Liver (tissue), 9 donors: ENCODE results near the gene USP48. TPM values are rescaled to one million over a fixed set of nuclear protein-coding genes. Genes with fewer than 3 reads are reported as not detected.
"Not testable (repeated sequence)": the region's sequence is repeated elsewhere in the genome, so short reads cannot be mapped to it uniquely, and the experiment has no call there.

ENCODE experiments used
- DNase-seq: peaks from one replicate; pipeline ENCODE4 v3.0.0-alpha.2; 2017; ENCODE audit warnings: low spot score
- H3K27ac ChIP-seq, 2 donors: one replicate each; pipeline ENCODE4 v1.7.0; 2013; ENCODE audit warnings: inconsistent platforms in 2 of 2, low read length in 2 of 2, control low read depth in 1 of 2, low read depth in 1 of 2, mild to moderate bottlenecking in 1 of 2
- H3K27me3 ChIP-seq, 4 donors: one replicate each; pipeline versions ENCODE4 v1.6.1 to v1.7.0; 2013; ENCODE audit warnings: low read length in 3 of 4, inconsistent platforms in 1 of 4, mild to moderate bottlenecking in 1 of 4, moderate library complexity in 1 of 4; ENCODE audit not compliant: control insufficient read depth in 4 of 4, insufficient read depth in 4 of 4
- H3K36me3 ChIP-seq, 4 donors: one replicate each; pipeline versions ENCODE4 v1.6.1 to v1.7.0; 2013; ENCODE audit warnings: low read length in 3 of 4, mild to moderate bottlenecking in 3 of 4, low read depth in 1 of 4, moderate library complexity in 1 of 4; ENCODE audit not compliant: control insufficient read depth in 4 of 4, insufficient read depth in 3 of 4
- H3K4me1 ChIP-seq, 4 donors: one replicate each; pipeline versions ENCODE4 v1.6.1 to v1.7.0; 2013; ENCODE audit warnings: low read length in 3 of 4, mild to moderate bottlenecking in 3 of 4, moderate library complexity in 1 of 4; ENCODE audit not compliant: control insufficient read depth in 4 of 4, insufficient read depth in 4 of 4
- H3K4me3 ChIP-seq, 3 donors: one replicate each; pipeline versions ENCODE4 v1.6.1 to v1.7.0; 2013; ENCODE audit warnings: low read length in 3 of 3, control low read depth in 1 of 3, low read depth in 1 of 3, mild to moderate bottlenecking in 1 of 3
- H3K9ac ChIP-seq, 2 donors: one replicate each; pipeline ENCODE4 v1.7.0; 2013; ENCODE audit warnings: low read length in 2 of 2, mild to moderate bottlenecking in 2 of 2, moderate library complexity in 2 of 2, control low read depth in 1 of 2, low read depth in 1 of 2
- H3K9me3 ChIP-seq, 4 donors: one replicate each; pipeline versions ENCODE4 v1.6.1 to v1.7.0; 2013; ENCODE audit warnings: low read length in 3 of 4; ENCODE audit not compliant: control insufficient read depth in 4 of 4
- ATF3 ChIP-seq: IDR thresholded peaks from 2 replicates; pipeline ENCODE4 v1.6.1; 2016; ENCODE audit warnings: antibody characterized with exemption
- EGR1 ChIP-seq, 2 donors: IDR thresholded peaks; 2 replicates each; pipeline ENCODE4 v1.6.1; 2016 to 2018; ENCODE audit warnings: antibody characterized with exemption in 2 of 2, low read depth in 2 of 2
- FOXA1 ChIP-seq: IDR thresholded peaks from 2 replicates; pipeline ENCODE4 v1.6.1; 2016; ENCODE audit warnings: antibody characterized with exemption
- FOXA2 ChIP-seq: IDR thresholded peaks from 2 replicates; pipeline ENCODE4 v1.6.1; 2016; ENCODE audit warnings: antibody characterized with exemption
- GABPA ChIP-seq, 2 donors: IDR thresholded peaks in 1 of 2; conservative IDR thresholded peaks in 1 of 2; 2 replicates each; pipeline ENCODE4 v1.6.1; 2016; ENCODE audit warnings: antibody characterized with exemption in 2 of 2, mild to moderate bottlenecking in 1 of 2, moderate library complexity in 1 of 2
- HNF4A ChIP-seq, 2 donors: conservative IDR thresholded peaks; 2 replicates each; pipeline ENCODE4 v1.6.1; 2016; ENCODE audit warnings: antibody characterized with exemption in 2 of 2, mild to moderate bottlenecking in 2 of 2
- HNF4G ChIP-seq: IDR thresholded peaks from 2 replicates; pipeline ENCODE4 v1.6.1; 2016; ENCODE audit warnings: antibody characterized with exemption
- JUND ChIP-seq, 2 donors: IDR thresholded peaks; 2 replicates each; pipeline ENCODE4 v1.6.1; 2016; ENCODE audit warnings: antibody characterized with exemption in 2 of 2
- MAX ChIP-seq: IDR thresholded peaks from 2 replicates; pipeline ENCODE4 v1.6.1; 2016; ENCODE audit warnings: antibody characterized with exemption
- NR2F2 ChIP-seq: IDR thresholded peaks from 2 replicates; pipeline ENCODE4 v1.6.1; 2016; ENCODE audit warnings: antibody characterized with exemption
- RAD21 ChIP-seq, 2 donors: IDR thresholded peaks; 2 replicates each; pipeline ENCODE4 v1.6.1; 2016; ENCODE audit warnings: antibody characterized with exemption in 2 of 2, mild to moderate bottlenecking in 2 of 2
- REST ChIP-seq: IDR thresholded peaks from 2 replicates; pipeline ENCODE4 v1.6.1; 2016; ENCODE audit warnings: antibody characterized with exemption, mild to moderate bottlenecking
- RXRA ChIP-seq, 2 donors: IDR thresholded peaks; 2 replicates each; pipeline ENCODE4 v1.6.1; 2017 to 2018; ENCODE audit warnings: antibody characterized with exemption in 2 of 2, mild to moderate bottlenecking in 1 of 2
- SP1 ChIP-seq: IDR thresholded peaks from 2 replicates; pipeline ENCODE4 v1.6.1; 2018; ENCODE audit warnings: antibody characterized with exemption, mild to moderate bottlenecking
- TAF1 ChIP-seq: conservative IDR thresholded peaks from 2 replicates; pipeline ENCODE4 v1.6.1; 2016; ENCODE audit warnings: antibody characterized with exemption, mild to moderate bottlenecking
- YY1 ChIP-seq: IDR thresholded peaks from 2 replicates; pipeline ENCODE4 v1.6.1; 2016; ENCODE audit warnings: antibody characterized with exemption, mild to moderate bottlenecking
- WGBS: extraction: QIAGEN DNeasy Blood & Tissue Kit; methylation state at CpG from one replicate; pipeline ENCODE4 v1.1.7; 2013; 5-methylcytosine and 5-hydroxymethylcytosine counted together
- polyA plus RNA-seq, 2 donors: library from polyadenylated mRNA; stranded (reverse) in 1 of 2; unstranded in 1 of 2; fragments of 200-250 nt in 1 of 2; fragments of >200 nt in 1 of 2; fragmentation: Nextera tagmentation in 1 of 2; extraction: Ambion mirVana in 1 of 2; gene quantifications; one replicate each; pipeline versions ENCODE4 v1.2.1 to v1.2.3, GENCODE V29; 2013 to 2015
- total RNA-seq, 2 donors: library from RNA; depleted of rRNA; stranded (reverse); fragments of >200 nt; gene quantifications; one replicate each; pipeline ENCODE4 v1.2.3, GENCODE V29; 2014
- TF ChIP-seq, protein P1 (sequence below): IDR thresholded peaks from 2 replicates; pipeline ENCODE4 v1.6.1; 2016; ENCODE audit warnings: antibody characterized with exemption
- TF ChIP-seq, protein P2 (sequence below): fragments of 150-350 bp; IDR thresholded peaks from 2 replicates; pipeline ENCODE4 v1.5.1; 2017; ENCODE audit warnings: improper control_type of control experiment, low read depth, low read length; ENCODE audit not compliant: missing input control
- donor health status: healthy.
- donor health status: healthy.
- donor health status: healthy.
- donor health status: healthy.
- donor health status: healthy.

USP48 gene
- total and polyA plus RNA-seq, 4 donors, result 7.8 to 34.9 (median 23.1) TPM

DNA sequence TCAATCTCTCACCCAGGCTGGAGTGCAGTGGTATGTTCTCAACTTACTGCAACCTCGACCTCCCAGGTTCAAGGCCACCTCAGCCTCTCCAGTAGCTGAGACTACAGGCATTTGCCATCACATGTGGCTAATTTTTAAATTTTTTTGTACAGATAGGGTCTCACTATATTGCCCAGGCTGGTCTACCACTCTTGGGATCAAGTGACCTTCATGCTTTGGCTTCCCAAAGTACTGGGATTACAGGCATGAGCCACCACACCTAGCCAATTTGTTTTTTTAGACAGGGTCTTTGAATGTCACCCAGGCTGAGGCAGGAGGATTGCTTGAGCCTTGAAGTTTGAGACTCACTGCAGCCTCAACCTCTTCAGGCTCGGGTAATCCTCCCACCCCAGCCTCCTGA lies 10.2 kb upstream of the USP48 start:
- no peak for DNase-seq
- no peak overlapping the region for H3K27ac ChIP-seq
- no peaks in the 10 kb centered on the region for H3K4me1 ChIP-seq
- TF ChIP-seq GABPA (IDR thresholded peaks at IDR 0.05 in 1 of 2, conservative IDR thresholded peaks at IDR 0.05 in 1 of 2), result no peak
- TF ChIP-seq MAX, result no peak
- TF ChIP-seq JUND (IDR thresholded peaks at IDR 0.05), result no peak
- TF ChIP-seq EGR1 (IDR thresholded peaks at IDR 0.05; ENCODE audit: low read depth in 2 of 2), result no peak
- no peak for TF ChIP-seq FOXA1
- TF ChIP-seq FOXA2, result no peak
- no peak for TF ChIP-seq YY1
- no peaks in the 10 kb centered on the region for H3K27me3 ChIP-seq
- peaks cover 0 to 7% (median 7%) of the 10 kb centered on the region in 4 donors for H3K9me3 ChIP-seq
- WGBS, result 71% methylated on average over 2 of the region's 2 CpGs
- H3K36me3 ChIP-seq, result no peaks in the 10 kb centered on the region
- no peak overlapping the region for H3K4me3 ChIP-seq
- no peak overlapping the region for H3K9ac ChIP-seq

DNA sequence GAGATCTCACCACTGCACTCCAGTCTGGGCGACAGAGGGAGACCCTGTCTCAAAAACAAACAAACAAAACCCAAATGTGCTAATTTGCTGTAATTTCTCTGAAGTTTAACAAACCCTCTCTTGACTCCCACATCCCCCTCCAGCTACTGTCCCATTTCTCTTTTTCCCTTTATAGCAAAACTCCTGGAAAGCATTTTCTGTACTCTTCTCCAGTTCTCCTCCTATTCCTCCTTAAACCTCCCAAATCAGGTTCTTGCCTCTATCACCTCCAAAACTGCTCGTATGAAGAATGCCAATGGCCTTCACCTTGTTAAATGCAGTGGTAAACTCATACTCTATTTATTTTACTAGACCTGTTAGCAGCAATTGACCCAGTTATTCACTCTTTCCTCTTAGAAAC lies 3.7 kb upstream of the USP48 start:
- H3K36me3 ChIP-seq, result no peaks in the 10 kb centered on the region
- TF ChIP-seq ATF3 (no peak), NR2F2 (no peak), EGR1 (IDR thresholded peaks at IDR 0.05; ENCODE audit: low read depth in 2 of 2) (no peak), MAX (no peak), HNF4A (conservative IDR thresholded peaks at IDR 0.05) (no peak), FOXA2 (no peak), RAD21 (IDR thresholded peaks at IDR 0.05) (no peak), RXRA (IDR thresholded peaks at IDR 0.05) (no peak), HNF4G (no peak), SP1 (no peak), TAF1 (no peak), YY1 (no peak), GABPA (IDR thresholded peaks at IDR 0.05 in 1 of 2, conservative IDR thresholded peaks at IDR 0.05 in 1 of 2) (no peak), REST (no peak), JUND (IDR thresholded peaks at IDR 0.05) (no peak)
- TF ChIP-seq, protein P1, sequence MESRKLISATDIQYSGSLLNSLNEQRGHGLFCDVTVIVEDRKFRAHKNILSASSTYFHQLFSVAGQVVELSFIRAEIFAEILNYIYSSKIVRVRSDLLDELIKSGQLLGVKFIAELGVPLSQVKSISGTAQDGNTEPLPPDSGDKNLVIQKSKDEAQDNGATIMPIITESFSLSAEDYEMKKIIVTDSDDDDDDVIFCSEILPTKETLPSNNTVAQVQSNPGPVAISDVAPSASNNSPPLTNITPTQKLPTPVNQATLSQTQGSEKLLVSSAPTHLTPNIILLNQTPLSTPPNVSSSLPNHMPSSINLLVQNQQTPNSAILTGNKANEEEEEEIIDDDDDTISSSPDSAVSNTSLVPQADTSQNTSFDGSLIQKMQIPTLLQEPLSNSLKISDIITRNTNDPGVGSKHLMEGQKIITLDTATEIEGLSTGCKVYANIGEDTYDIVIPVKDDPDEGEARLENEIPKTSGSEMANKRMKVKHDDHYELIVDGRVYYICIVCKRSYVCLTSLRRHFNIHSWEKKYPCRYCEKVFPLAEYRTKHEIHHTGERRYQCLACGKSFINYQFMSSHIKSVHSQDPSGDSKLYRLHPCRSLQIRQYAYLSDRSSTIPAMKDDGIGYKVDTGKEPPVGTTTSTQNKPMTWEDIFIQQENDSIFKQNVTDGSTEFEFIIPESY, result no peak
- TF ChIP-seq, protein P2, sequence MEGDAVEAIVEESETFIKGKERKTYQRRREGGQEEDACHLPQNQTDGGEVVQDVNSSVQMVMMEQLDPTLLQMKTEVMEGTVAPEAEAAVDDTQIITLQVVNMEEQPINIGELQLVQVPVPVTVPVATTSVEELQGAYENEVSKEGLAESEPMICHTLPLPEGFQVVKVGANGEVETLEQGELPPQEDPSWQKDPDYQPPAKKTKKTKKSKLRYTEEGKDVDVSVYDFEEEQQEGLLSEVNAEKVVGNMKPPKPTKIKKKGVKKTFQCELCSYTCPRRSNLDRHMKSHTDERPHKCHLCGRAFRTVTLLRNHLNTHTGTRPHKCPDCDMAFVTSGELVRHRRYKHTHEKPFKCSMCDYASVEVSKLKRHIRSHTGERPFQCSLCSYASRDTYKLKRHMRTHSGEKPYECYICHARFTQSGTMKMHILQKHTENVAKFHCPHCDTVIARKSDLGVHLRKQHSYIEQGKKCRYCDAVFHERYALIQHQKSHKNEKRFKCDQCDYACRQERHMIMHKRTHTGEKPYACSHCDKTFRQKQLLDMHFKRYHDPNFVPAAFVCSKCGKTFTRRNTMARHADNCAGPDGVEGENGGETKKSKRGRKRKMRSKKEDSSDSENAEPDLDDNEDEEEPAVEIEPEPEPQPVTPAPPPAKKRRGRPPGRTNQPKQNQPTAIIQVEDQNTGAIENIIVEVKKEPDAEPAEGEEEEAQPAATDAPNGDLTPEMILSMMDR, result no peak
- peaks cover 0 to 13% (median 3%) of the 10 kb centered on the region in 4 donors for H3K4me1 ChIP-seq
- DNase-seq, result no peak
- 82% methylated on average over 2 of the region's 2 CpGs for WGBS
- H3K4me3 ChIP-seq, result no peak overlapping the region
- H3K27me3 ChIP-seq, result no peaks in the 10 kb centered on the region
- no peaks in the 10 kb centered on the region for H3K9me3 ChIP-seq
- no peak overlapping the region for H3K9ac ChIP-seq
- no peak overlapping the region for H3K27ac ChIP-seq

DNA sequence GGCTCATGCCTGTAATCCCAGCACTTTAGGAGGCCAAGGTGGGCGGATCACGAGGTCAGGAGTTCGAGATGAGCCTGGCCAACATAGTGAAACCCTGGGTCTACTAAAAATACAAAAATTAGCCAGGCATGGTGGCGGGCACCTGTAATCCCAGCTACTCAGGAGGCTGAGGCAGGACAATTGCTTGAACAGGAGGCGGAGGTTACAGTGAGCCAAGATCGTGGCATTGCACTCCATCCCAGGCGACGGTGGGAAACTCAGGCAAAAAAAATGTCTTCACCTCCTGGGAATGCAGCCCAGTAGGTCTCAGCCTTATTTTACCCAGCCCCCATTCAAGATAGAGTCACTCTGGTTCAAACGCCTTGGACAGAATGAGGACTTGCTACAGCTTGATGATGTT lies 2.8 kb upstream of the USP48 start:
- DNase-seq, H3K9me3 ChIP-seq, H3K9ac ChIP-seq, H3K27me3 ChIP-seq, H3K4me3 ChIP-seq, H3K36me3 ChIP-seq, H3K27ac ChIP-seq: not testable (repeated sequence)
- peaks cover 4 to 19% (median 9%) of the 10 kb centered on the region in 4 donors for H3K4me1 ChIP-seq
- WGBS, result 92% methylated on average over 9 of the region's 9 CpGs
